ENCODE measurements around the gene BTBD17. TPM values are rescaled to one million over a fixed set of nuclear protein-coding genes. Genes with fewer than 3 reads are reported as not detected.

BTBD17 gene, protein sequence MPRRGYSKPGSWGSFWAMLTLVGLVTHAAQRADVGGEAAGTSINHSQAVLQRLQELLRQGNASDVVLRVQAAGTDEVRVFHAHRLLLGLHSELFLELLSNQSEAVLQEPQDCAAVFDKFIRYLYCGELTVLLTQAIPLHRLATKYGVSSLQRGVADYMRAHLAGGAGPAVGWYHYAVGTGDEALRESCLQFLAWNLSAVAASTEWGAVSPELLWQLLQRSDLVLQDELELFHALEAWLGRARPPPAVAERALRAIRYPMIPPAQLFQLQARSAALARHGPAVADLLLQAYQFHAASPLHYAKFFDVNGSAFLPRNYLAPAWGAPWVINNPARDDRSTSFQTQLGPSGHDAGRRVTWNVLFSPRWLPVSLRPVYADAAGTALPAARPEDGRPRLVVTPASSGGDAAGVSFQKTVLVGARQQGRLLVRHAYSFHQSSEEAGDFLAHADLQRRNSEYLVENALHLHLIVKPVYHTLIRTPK
- total RNA-seq = not detected in 2 replicates

DNA sequence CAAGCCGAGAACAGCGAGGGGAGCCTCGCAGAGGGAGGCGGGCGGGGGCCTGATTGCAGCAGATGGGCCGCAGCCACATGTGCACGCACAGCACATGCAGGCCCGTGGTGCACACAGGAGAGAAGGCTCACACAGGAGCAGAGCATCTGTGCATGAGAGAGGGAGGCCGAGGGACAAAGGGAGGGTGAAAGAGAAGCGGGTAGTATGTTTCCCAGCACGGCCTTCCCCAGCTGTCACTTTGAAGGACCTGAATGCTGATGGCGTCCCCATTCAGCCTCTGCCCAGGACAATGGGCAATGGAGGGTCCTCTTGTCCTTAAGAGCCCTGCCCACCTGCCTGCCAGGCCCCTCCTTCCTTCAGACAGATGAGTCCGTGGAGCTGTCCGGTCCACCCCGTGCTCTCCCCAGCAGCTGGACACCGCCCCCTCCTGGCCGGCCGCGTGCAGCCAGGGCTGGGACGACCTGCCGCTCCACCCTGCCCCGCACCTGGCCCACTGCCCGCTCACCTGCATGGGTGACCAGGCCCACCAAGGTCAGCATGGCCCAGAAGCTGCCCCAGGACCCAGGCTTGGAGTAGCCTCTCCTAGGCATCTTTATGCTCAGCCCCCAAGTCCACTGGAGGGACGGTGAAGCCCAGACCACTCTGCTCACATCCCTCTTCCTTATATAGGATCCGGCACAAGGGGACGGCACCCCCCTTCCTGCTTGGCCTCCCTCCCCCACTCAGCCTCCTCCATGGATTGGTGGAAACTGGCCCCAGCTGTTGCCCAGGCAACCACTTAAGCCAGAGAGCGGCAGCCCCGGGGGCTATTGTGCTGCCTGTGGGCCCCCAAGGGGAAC, at the start of gene BTBD17:
Gene BTBD17 (minus strand): TSS at position 639 of the 839 bp plus-strand sequence. CDS start 49 bp downstream, at position 590.

GRCh38 chr17:74367206-74367605, 5.5 kb upstream of the BTBD17 start, which contains the start of gene GPR142:
Gene GPR142, plus strand, starts transcription at chr17:74367506. Its CDS starts 2,035 bp downstream, at chr17:74369541.

DNA sequence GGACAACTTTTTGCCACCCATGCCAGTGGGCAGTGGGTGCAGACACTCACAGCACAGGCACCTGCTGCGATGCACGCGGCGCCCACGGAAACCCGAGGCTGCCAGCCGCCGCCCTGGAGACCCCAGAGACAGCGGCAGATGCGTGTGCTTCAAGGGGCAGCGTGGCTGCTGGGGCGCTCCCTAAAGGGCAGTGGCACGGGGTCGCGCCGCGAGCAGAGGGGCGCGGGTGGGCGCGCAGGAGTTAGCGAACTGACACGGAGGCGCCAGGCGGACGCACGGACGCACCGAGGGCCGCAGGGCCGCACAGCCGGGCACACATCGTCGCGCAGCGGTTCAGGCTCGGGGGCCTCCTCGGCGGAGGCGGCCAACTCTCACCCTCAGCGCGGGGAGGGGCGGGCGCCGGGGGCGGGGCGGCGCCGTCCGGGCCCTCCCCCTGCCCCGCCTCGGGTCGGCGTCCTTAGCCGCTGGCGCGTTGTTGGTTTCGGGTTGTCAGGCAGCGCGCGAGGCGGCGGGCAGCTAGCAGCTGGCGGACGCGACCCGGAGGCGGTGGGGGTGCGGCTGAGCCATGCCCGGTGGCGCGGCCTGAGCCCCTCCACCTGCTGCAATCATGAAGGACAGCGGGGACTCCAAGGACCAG, 35.8 kb downstream of the BTBD17 start, which contains the start of gene KIF19:
Gene KIF19 (plus strand): TSS at position 484 of the 637 bp plus-strand sequence. CDS start 124 bp downstream, at position 608.

Other genes with a start within 250 kb of the BTBD17 start
- gene RPL38, start 158.2 kb downstream of the BTBD17 start, total RNA-seq = 294 and 362 TPM in 2 replicates
- 2.5 and 5.2 TPM in 2 replicates for gene TTYH2, start 148.3 kb downstream of the BTBD17 start, total RNA-seq
- gene DNAI2, start 87.6 kb downstream of the BTBD17 start, total RNA-seq = not detected in 2 replicates
- gene KIF19, start 35.6 kb downstream of the BTBD17 start, total RNA-seq = not detected in 2 replicates
- gene GPR142, start 5.6 kb upstream of the BTBD17 start, total RNA-seq = not detected in 2 replicates
- gene GPRC5C, start 70.2 kb upstream of the BTBD17 start, total RNA-seq = 1.3 and 1.6 TPM in 2 replicates
- gene CD300A, start 104.8 kb upstream of the BTBD17 start, total RNA-seq = not detected in 2 replicates
- gene CD300LB, start 169.6 kb upstream of the BTBD17 start, total RNA-seq = not detected in 2 replicates
- not detected in 2 replicates for gene CD300C, start 184.2 kb upstream of the BTBD17 start, total RNA-seq
- gene CD300H, start 205.6 kb upstream of the BTBD17 start, total RNA-seq = not detected in 2 replicates
- gene CD300LD, start 230.4 kb upstream of the BTBD17 start, total RNA-seq = not detected in 2 replicates

Measured in bronchus fibroblast of lung (primary cell).